ENCODE data around the gene SDK2. TPM values are rescaled to one million over a fixed set of nuclear protein-coding genes. Genes with fewer than 3 reads are reported as not detected.

The SDK2 gene
- polyA plus RNA-seq, 3 donors, result 0.01 TPM; not detected in 2

GRCh38 chr17:73612031-73612472 is 32.2 kb downstream of the SDK2 start:
- no peaks in the 10 kb centered on the region for H3K9me3 Mint-ChIP-seq
- H3K4me3 ChIP-seq (replicated peaks in 1 of 3; ENCODE audit: low read depth in 2 of 3, low read length in 3 of 3), result no peak overlapping the region
- no peaks in the 10 kb centered on the region for H3K27me3 ChIP-seq (ENCODE audit: control insufficient read depth in 2 of 2, insufficient read depth in 2 of 2, low read length in 2 of 2)
- H3K4me3 Mint-ChIP-seq, result no peak overlapping the region
- no peak overlapping the region for H3K27ac Mint-ChIP-seq
- peaks cover 4% of the 10 kb centered on the region for H3K4me1 Mint-ChIP-seq
- no peaks in the 10 kb centered on the region for H3K79me2 ChIP-seq (ENCODE audit: insufficient read depth, low read length)
- no peak for TF ChIP-seq CTCF (IDR thresholded peaks at IDR 0.05)
- no peaks in the 10 kb centered on the region for H3K9me3 ChIP-seq (replicated peaks in 1 of 2; ENCODE audit: control insufficient read depth in 1 of 2, insufficient read depth in 1 of 2, low read length in 2 of 2)
- H3K36me3 ChIP-seq (replicated peaks in 1 of 2; ENCODE audit: control insufficient read depth in 1 of 2, insufficient read depth in 2 of 2, low read length in 2 of 2), result no peaks in the 10 kb centered on the region
- H4K20me1 ChIP-seq (ENCODE audit: insufficient read depth, low read length), result no peaks in the 10 kb centered on the region
- H3K27me3 Mint-ChIP-seq (ENCODE audit: low read depth in 3 of 3), result peaks cover 0 to 7% (median 1%) of the 10 kb centered on the region in 3 donors
- no peak overlapping the region for H3K4me2 ChIP-seq (replicated peaks; ENCODE audit: extremely low read depth, low read length, poor library complexity, severe bottlenecking)
- no peak for DNase-seq
- no peak overlapping the region for H3K27ac ChIP-seq (ENCODE audit: low read depth in 1 of 2, low read length in 2 of 2)
- intact Hi-C loops (cut with micrococcal nuclease), result no loop called here
- no peak overlapping the region for H3K9ac ChIP-seq (ENCODE audit: insufficient read depth, low read length, poor library complexity, severe bottlenecking)
- no peaks in the 10 kb centered on the region for H3K4me1 ChIP-seq (ENCODE audit: control insufficient read depth in 1 of 2, insufficient read depth in 2 of 2, low read length in 2 of 2)
- H2AFZ ChIP-seq (ENCODE audit: insufficient read depth, low read depth, low read length, poor library complexity, severe bottlenecking), result no peak overlapping the region
- 95% methylated on average over 9 of the region's 14 CpGs for WGBS (ENCODE audit: insufficient coverage)
- H3K36me3 Mint-ChIP-seq, result no peaks in the 10 kb centered on the region

GRCh38 chr17:73611630-73612029 is 32.6 kb downstream of the SDK2 start:
- no peak for TF ChIP-seq CTCF (IDR thresholded peaks at IDR 0.05)
- Histone ChIP-seq H3K9me3 (replicated peaks in 1 of 2; ENCODE audit: control insufficient read depth in 1 of 2, insufficient read depth in 1 of 2, low read length in 2 of 2) (no peaks in the 10 kb centered on the region), H3K79me2 (ENCODE audit: insufficient read depth, low read length) (no peaks in the 10 kb centered on the region), H3K9ac (ENCODE audit: insufficient read depth, low read length, poor library complexity, severe bottlenecking) (no peak overlapping the region), H4K20me1 (ENCODE audit: insufficient read depth, low read length) (no peaks in the 10 kb centered on the region), H3K4me1 (ENCODE audit: control insufficient read depth in 1 of 2, insufficient read depth in 2 of 2, low read length in 2 of 2) (no peaks in the 10 kb centered on the region), H2AFZ (ENCODE audit: insufficient read depth, low read depth, low read length, poor library complexity, severe bottlenecking) (no peak overlapping the region), H3K27me3 (ENCODE audit: control insufficient read depth in 2 of 2, insufficient read depth in 2 of 2, low read length in 2 of 2) (no peaks in the 10 kb centered on the region), H3K4me3 (replicated peaks in 1 of 3; ENCODE audit: low read depth in 2 of 3, low read length in 3 of 3) (no peak overlapping the region), H3K27ac (ENCODE audit: low read depth in 1 of 2, low read length in 2 of 2) (no peak overlapping the region), H3K4me2 (replicated peaks; ENCODE audit: extremely low read depth, low read length, poor library complexity, severe bottlenecking) (no peak overlapping the region), H3K36me3 (replicated peaks in 1 of 2; ENCODE audit: control insufficient read depth in 1 of 2, insufficient read depth in 2 of 2, low read length in 2 of 2) (no peaks in the 10 kb centered on the region)
- Mint-ChIP-seq H3K9me3 (no peaks in the 10 kb centered on the region), H3K4me1 (peaks cover 4% of the 10 kb centered on the region), H3K27me3 (ENCODE audit: low read depth in 3 of 3) (peaks cover 0 to 7% (median 1%) of the 10 kb centered on the region in 3 donors), H3K4me3 (no peak overlapping the region), H3K27ac (no peak overlapping the region), H3K36me3 (no peaks in the 10 kb centered on the region)
- WGBS (ENCODE audit: insufficient coverage), result 98% methylated on average over 7 of the region's 7 CpGs
- intact Hi-C loops (cut with micrococcal nuclease), result no loop called here
- DNase-seq, result no peak
